GM19397 (cell line): ENCODE measurements around the gene PDE4B.

Experiments used
- ATAC-seq: cut with Tn5 transposase; IDR thresholded peaks from one replicate; pipeline ENCODE4 v1.9.1; 2021; ENCODE audit warnings: mild to moderate bottlenecking, moderate library complexity; ENCODE audit not compliant: unreplicated experiment

PDE4B gene

GRCh38 chr1:66350001-66350547 is 557.4 kb downstream of the PDE4B start:
- ATAC-seq, result peak; percentile 64

DNA sequence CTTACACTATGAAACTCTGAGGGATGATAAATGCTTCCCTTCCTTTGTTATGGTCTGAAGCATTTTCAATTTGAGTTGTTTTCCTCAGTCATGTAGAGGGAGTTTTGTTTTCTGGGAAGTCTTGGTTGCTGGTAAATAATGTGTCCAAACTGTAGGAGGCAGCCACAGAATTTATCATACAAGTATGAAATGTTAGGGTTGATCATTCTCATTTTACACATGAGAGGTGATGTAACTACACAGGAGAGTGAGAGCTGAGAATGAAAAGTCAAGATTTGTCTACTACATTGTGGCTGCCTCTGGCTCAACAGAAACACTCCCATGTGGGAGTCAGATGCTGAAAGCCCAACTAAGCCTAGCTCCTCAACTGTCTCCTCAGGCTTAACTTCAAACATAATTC is 558.8 kb downstream of the PDE4B start:
- peak; percentile 20 for ATAC-seq

DNA sequence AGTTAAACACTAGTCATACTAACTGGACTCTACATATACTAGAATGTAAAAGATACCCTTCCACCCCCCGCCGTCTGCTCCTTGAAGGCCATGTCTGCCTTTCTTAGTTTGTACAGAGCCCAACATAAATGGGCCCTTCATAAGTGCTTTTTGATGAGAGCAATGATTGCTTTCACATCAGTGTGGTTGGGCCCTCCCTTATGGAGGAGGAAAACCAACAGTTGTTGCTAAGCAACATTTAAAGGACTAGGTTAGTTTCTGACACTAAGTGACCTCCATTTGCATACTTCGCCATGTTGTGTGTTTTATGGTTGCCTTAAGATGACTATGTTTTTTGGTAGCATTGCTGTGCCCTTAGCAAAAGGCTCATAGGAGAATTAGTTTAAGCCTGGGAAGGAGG is 559.2 kb downstream of the PDE4B start:
- peak; percentile 49 for ATAC-seq

DNA sequence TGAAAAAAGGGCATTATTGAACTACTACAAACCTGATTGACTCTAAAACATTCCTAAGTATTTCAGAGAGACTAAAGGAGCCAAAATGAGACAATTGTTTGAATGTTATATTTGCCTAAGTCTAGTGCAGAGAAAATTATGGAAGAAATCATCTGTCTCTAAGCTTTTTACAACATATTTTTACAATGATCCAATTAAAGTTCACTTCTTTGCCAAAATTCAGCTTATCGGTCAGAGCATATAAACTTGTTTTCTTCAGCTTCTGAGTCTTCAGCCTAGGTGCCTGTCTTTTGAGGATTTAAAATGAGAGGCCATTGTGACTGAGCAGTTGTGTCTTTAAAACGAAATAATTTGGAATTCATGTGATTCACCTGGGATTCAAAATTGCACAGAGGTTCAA is 560.1 kb downstream of the PDE4B start:
- no peak for ATAC-seq

- no peak for ATAC-seq
Observed at GRCh38 chr1:66353257-66353656, 560.6 kb downstream of the PDE4B start.

DNA sequence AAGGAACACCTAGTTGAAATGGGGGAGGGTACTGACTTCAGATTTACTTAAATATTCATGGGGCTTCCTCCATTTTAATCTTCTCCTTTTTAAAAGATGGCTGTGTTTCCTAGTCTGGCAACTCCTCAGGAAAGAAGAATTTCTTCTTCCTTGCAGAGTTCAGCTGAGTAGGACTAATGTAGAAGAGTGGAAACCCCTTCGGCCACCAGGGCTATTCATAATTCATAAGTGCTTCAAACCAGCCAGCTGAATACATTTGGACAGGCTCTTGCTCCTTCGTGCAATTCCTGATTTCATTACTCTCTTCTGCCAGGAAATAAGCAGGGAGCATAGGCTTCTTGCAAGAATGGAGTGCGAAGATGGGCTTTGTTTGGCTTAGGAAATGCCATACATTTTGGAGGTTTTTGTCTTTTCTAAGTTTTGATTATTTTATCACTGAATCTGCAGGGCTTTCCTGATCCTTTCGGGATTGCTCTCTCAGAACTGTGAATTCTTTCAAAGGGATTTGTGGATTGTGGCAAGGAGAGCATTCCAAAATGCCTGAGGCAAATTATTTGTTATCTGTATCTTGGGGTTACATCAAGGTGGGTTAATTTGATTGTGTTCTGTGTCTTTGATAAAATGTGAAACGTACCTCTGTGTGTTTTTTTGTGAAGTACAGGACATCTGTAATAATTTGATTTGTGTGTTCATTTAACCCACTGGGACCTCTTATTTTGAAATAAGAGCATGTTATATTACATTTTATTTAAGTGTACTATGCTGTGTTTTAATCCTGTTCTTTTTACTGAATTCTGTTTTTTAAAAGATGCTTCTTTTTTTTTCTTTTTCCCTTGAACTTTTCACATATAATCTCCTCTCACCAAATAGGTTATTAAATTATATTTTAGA is 561.9 kb downstream of the PDE4B start:
- no peak for ATAC-seq

DNA sequence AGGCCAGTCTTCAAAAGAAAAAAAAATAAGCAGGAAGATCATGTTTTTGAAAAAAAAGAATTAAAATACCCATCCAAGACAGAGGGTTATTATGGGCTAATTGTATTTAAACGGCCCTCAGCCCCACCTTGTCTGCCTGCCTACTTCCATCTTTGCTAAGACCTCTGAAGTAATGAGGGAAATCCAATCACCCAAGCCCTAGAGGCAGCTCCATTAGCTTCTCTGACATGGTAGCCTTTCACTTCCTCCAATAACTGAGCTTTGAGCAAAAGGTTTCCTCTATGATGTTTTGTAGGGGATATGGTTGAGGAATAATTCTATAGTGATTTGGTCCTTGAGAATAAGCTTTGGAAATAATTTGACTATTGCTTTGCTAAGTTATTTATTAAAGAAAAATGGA is 563.1 kb downstream of the PDE4B start:
- no peak for ATAC-seq

GRCh38 chr1:66356605-66357004 is 563.9 kb downstream of the PDE4B start:
- ATAC-seq, result no peak

DNA sequence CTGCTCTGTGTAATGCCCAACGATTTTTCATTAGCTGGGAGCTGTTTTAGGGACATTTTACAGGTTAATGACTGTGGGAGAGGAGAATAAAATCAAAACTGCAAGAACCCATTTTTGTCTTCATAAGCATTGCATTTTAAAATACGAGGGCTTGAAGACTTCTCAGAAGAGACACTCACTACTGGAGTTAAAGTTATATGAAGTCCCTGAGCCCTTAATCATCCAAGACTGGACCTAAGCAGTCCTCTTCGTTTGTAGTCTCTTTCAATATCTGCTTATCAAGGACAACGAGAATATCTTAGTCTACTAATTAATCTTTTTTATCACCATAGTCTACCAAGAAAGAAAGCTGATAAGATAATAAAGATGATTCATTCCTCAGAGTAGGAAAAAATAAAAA is 564.3 kb downstream of the PDE4B start:
- no peak for ATAC-seq

- no peak for ATAC-seq
Observed at GRCh38 chr1:66357478-66358197, 564.9 kb downstream of the PDE4B start.

DNA sequence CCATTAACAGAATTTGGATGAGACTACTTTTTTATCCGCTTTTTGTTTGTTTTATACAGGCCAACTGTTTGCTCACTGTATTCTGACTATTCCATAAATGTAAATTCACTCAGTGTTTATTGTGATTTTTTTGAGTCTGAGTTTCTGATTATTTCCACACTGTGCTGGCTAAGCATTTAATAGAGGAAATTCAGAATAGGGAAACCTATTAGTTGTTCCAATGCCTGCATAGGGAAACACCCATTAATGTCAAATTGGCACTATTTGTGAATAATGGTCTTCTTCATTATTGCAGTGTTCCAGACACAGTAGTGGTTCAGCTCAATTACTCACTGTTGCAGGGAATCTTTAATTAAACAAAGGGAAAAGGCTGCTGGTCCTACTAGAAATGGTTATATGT is 566.6 kb downstream of the PDE4B start:
- no peak for ATAC-seq

DNA sequence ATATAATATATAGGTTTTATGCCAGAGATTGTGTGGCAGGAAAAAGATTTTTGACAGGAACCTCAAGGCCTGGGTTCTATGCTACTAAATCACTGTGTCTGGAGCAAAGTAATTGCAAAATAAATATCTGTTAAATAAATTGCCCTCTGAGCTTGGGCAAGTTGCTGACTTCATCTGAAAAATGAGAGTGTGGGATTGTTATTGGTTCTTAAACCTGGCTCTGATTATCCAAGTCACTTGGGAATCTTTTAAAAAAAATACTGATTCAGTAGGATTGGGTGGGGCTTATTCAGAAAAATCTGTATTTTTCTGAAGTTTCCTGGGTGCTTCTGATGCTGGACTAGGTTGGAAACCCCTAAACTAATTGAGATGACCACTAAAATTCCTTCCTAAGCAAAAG is 567.1 kb downstream of the PDE4B start:
- no peak for ATAC-seq

GRCh38 chr1:66360285-66360724 is 567.6 kb downstream of the PDE4B start:
- peak; percentile 38 for ATAC-seq

DNA sequence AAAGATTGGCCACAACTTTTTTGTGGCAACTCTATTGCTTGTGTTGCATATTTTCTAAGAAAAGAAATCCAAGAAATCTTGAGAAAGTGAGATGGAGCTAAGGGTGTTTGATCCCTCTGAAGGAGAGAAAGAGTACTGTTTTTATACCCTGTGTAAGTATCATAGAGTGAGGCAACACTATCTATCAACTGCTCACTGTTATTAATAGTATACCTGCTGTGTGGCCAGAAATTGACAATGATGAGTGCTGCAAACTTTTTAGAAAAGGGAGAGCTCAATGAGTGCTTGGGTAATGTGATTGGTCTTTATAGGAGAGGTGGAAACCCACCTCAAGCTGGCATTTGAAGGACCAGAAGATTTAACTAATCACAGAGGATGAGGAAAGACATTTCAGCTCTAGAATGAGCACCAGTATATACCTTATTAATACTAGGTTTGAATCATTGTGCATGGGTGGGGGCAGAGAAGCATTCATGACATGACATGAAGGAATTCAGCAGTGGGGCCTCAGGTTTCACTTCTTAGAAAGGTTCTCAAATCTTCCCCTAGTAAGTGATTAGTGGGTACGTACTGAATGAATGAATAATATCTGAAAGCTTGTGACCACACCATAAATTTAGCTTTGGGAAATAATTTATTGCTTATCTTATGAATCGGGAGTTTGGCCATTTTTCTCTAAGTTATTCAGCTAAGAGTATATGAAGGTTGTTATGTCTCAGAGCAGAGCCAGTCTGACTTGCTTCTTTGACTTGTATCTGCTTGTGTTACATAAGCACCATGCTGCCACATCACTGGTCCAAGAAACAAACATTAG is 572.1 kb downstream of the PDE4B start:
- peak; percentile 55 for ATAC-seq

GRCh38 chr1:66365635-66366034 is 572.9 kb downstream of the PDE4B start:
- no peak for ATAC-seq

DNA sequence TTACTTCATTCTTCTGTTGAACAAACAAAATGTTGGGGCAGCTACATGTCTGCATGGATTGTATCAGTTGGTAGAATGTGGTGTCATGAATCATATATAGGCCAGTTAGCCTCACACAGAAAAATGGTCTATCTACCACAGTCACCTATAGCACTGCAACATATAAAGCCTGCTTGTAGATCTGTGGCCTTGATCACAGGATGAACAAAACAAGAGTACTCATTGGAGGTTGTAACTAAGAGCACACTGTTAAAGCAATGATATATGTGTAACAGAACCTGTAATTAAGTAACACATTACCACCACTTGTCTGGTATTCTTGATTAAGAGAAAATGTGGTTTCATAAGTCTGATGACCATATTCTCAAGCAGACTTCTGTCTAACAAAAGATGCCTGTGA is 573.9 kb downstream of the PDE4B start:
- no peak for ATAC-seq

GRCh38 chr1:66367369-66367768 is 574.7 kb downstream of the PDE4B start:
- ATAC-seq, result no peak

GRCh38 chr1:66368261-66368660 is 575.6 kb downstream of the PDE4B start:
- ATAC-seq, result no peak

DNA sequence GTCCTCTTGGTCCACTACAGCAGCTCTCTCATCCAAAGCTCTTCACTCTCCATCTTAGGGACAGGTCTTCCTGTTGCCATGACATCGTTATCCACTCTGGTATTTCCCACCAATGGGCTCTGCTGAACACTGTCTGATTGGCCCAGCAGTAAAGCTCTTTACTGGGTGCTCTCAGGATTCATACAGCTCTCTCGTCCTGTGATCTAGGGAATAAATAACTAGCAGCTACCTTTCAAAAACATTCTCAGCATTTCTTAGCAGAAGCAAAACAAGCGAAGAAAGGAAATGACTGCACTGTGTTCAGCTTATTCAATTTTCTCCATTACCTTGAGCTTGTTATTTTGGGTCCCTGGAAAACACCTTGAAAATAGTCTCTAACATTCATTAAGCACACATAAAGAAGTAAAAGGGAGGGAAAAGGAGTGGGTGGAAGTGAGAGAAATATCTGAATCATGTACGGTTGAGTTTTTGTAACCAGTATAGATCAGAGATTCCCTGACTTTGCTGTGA is 577.8 kb downstream of the PDE4B start:
- ATAC-seq, result no peak

DNA sequence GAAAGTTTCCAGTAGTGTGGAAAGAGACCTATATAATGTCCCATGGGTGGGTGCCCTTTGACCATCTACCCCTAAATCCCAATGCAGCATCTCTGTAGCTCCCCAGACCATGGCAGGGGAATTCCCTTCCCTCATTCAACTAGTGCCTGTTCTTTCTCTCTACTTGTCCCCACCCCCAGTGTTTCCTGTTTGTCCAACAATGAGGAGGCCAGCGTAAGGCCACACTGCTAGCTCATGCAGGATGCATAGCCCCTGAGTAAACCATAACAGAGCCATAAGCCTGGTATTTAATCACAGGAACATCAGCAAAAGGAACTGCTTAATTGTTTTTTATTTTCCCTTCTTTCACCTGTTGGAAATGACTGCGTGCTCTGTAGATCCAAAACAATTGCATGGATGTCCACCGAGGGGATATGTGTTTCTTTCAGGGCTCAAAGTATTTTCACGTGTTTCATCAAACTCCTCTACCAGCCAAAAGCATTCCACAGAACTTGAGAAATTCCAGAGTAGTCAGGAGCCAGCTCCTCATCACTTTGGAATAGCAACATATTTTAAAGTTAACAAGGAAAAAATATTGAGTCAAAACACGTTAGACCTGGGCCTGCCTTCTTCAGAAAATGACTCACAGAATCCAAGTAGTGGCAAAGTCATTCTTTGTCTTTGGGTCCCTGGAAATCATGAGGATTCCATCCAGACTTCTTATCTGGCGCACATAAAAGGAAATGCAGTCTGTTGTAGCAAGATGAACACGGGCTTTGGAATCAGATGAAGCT is 578.7 kb downstream of the PDE4B start:
- ATAC-seq, result no peak
